Endothelial cell (in vitro differentiated cells): ENCODE results near the gene PAGE2. TPM values are rescaled to one million over a fixed set of nuclear protein-coding genes. Genes with fewer than 3 reads are reported as not detected.
"Not testable (repeated sequence)": the region's sequence is repeated elsewhere in the genome, so short reads cannot be mapped to it uniquely, and the experiment has no call there.

Experiments used
- DNase-seq: peaks from one replicate; pipeline ENCODE4 v3.0.0; 2021; ENCODE audit warnings: low spot score
- H3K27ac Mint-ChIP-seq: one replicate; pipeline ENCODE4 v1.8.0; 2021; ENCODE audit warnings: mixed read lengths, inconsistent platforms; ENCODE audit not compliant: unreplicated experiment
- H3K27me3 Mint-ChIP-seq: one replicate; pipeline ENCODE4 v1.8.0; 2021; ENCODE audit warnings: mild to moderate bottlenecking, moderate library complexity, mixed read lengths, inconsistent platforms; ENCODE audit not compliant: unreplicated experiment
- H3K36me3 Mint-ChIP-seq: one replicate; pipeline ENCODE4 v1.8.0; 2021; ENCODE audit warnings: mild to moderate bottlenecking, low read depth, mixed read lengths, inconsistent platforms; ENCODE audit not compliant: unreplicated experiment
- H3K4me1 Mint-ChIP-seq: one replicate; pipeline ENCODE4 v1.8.0; 2021; ENCODE audit warnings: mild to moderate bottlenecking, mixed read lengths, inconsistent platforms; ENCODE audit not compliant: unreplicated experiment
- H3K4me3 Mint-ChIP-seq: one replicate; pipeline ENCODE4 v1.8.0; 2021; ENCODE audit warnings: mild to moderate bottlenecking, mixed read lengths, inconsistent platforms; ENCODE audit not compliant: unreplicated experiment
- H3K9me3 Mint-ChIP-seq: one replicate; pipeline ENCODE4 v1.8.0; 2021; ENCODE audit warnings: mixed read lengths, inconsistent platforms; ENCODE audit not compliant: unreplicated experiment
- CTCF ChIP-seq: fragments of 200-600 bp; sonication (generic); IDR thresholded peaks from one replicate; pipeline ENCODE4 v1.5.0; 2021; ENCODE audit warnings: antibody characterized with exemption; ENCODE audit not compliant: unreplicated experiment
- total RNA-seq: library from RNA; stranded (reverse); fragmentation: NEBNext Ultra II Directional; extraction: Animal tissue kit (Norgen Biotek cat#: 25700); gene quantifications from one replicate; pipeline ENCODE4 v1.2.1, GENCODE V29; 2021; ENCODE audit not compliant: unreplicated experiment

Gene PAGE2
- total RNA-seq, 1 donor from 2014 or later: not detected

GRCh38 chrX:55111578-55112254 is 22.9 kb downstream of the PAGE2 start:
- Mint-ChIP-seq H3K27me3 (no peaks in the 10 kb centered on the region), H3K4me3 (no peak overlapping the region), H3K27ac (no peak overlapping the region), H3K4me1 (peaks cover 11% of the 10 kb centered on the region), H3K9me3 (no peaks in the 10 kb centered on the region), H3K36me3 (no peaks in the 10 kb centered on the region)
- DNase-seq: no peak
- no peak for TF ChIP-seq CTCF

DNA sequence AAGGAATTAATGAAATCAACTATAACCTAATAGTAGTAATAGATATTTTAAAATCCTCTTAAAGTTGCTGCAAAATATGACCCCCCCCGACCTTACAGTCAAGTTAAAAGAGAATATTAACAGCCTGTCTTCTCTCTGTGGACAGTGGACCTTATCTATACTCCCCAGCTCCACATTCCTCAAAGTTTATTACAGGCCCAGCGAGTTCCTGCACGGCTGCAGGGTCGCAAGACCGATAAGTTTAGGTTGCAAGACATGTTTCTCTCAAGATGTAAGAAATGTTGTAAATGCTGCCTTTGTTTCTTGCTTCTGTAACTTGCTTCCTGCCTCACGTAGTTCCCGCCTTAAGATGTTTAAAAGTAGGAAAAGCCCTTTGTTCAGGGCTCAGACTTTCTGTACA is 27.8 kb downstream of the PAGE2 start:
- DNase-seq: peak; percentile 5
- H3K36me3 Mint-ChIP-seq, H3K4me3 Mint-ChIP-seq, H3K27me3 Mint-ChIP-seq, H3K9me3 Mint-ChIP-seq: not testable (repeated sequence)
- peaks cover 47% of the 10 kb centered on the region for H3K4me1 Mint-ChIP-seq
- peak overlapping the region; percentile 82 for H3K27ac Mint-ChIP-seq

GRCh38 chrX:55118574-55118973 is 29.8 kb downstream of the PAGE2 start:
- Mint-ChIP-seq H3K27ac (peak overlapping the region; percentile 68), H3K4me1 (peaks cover 54% of the 10 kb centered on the region), H3K4me3 (peak overlapping the region; percentile 18), H3K9me3 (no peaks in the 10 kb centered on the region), H3K27me3 (no peaks in the 10 kb centered on the region), H3K36me3 (no peaks in the 10 kb centered on the region)
- DNase-seq: no peak
- no peak for TF ChIP-seq CTCF

- no peak for DNase-seq
- Mint-ChIP-seq H3K4me1 (peaks cover 54% of the 10 kb centered on the region), H3K9me3 (no peaks in the 10 kb centered on the region), H3K4me3 (no peak overlapping the region), H3K27ac (peak overlapping the region; percentile 88), H3K36me3 (no peaks in the 10 kb centered on the region), H3K27me3 (no peaks in the 10 kb centered on the region)
- TF ChIP-seq CTCF: no peak
Observed at GRCh38 chrX:55119271-55119670, 30.5 kb downstream of the PAGE2 start.

DNA sequence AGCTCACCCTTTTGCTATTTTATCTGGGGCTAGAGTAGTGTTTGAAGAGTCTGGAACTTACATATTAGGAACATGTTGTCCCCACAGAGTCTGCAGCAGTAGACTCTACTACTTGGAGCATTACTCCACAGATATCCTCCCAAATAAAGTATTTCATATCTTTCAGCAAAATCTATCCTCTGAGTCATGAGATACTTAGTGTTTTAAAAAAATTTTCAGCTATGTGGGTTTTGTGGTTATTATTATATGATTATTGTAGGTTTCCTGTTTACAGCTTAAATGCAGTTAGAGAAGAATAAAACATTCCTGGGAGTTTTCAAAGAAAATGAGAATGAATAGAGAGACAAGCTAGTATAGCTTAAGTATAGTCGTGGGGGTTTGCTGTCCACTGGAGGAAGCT is 30.9 kb downstream of the PAGE2 start:
- TF ChIP-seq CTCF: no peak
- no peak for DNase-seq
- H3K36me3 Mint-ChIP-seq: no peaks in the 10 kb centered on the region
- H3K27ac Mint-ChIP-seq: peak overlapping the region; percentile 88
- no peak overlapping the region for H3K4me3 Mint-ChIP-seq
- H3K9me3 Mint-ChIP-seq: no peaks in the 10 kb centered on the region
- peaks cover 54% of the 10 kb centered on the region for H3K4me1 Mint-ChIP-seq
- H3K27me3 Mint-ChIP-seq: no peaks in the 10 kb centered on the region
